Liver (tissue), 9 donors: Measurements from ENCODE around the gene PPL. TPM values are rescaled to one million over a fixed set of nuclear protein-coding genes. Genes with fewer than 3 reads are reported as not detected.

ENCODE experiments used
- DNase-seq: peaks from one replicate; pipeline ENCODE4 v3.0.0-alpha.2; 2017; ENCODE audit warnings: low spot score
- H3K27ac ChIP-seq, 2 donors: one replicate each; pipeline ENCODE4 v1.7.0; 2013; ENCODE audit warnings: inconsistent platforms in 2 of 2, low read length in 2 of 2, control low read depth in 1 of 2, low read depth in 1 of 2, mild to moderate bottlenecking in 1 of 2
- H3K27me3 ChIP-seq, 4 donors: one replicate each; pipeline versions ENCODE4 v1.6.1 to v1.7.0; 2013; ENCODE audit warnings: low read length in 3 of 4, inconsistent platforms in 1 of 4, mild to moderate bottlenecking in 1 of 4, moderate library complexity in 1 of 4; ENCODE audit not compliant: control insufficient read depth in 4 of 4, insufficient read depth in 4 of 4
- H3K36me3 ChIP-seq, 4 donors: one replicate each; pipeline versions ENCODE4 v1.6.1 to v1.7.0; 2013; ENCODE audit warnings: low read length in 3 of 4, mild to moderate bottlenecking in 3 of 4, low read depth in 1 of 4, moderate library complexity in 1 of 4; ENCODE audit not compliant: control insufficient read depth in 4 of 4, insufficient read depth in 3 of 4
- H3K4me1 ChIP-seq, 4 donors: one replicate each; pipeline versions ENCODE4 v1.6.1 to v1.7.0; 2013; ENCODE audit warnings: low read length in 3 of 4, mild to moderate bottlenecking in 3 of 4, moderate library complexity in 1 of 4; ENCODE audit not compliant: control insufficient read depth in 4 of 4, insufficient read depth in 4 of 4
- H3K4me3 ChIP-seq, 3 donors: one replicate each; pipeline versions ENCODE4 v1.6.1 to v1.7.0; 2013; ENCODE audit warnings: low read length in 3 of 3, control low read depth in 1 of 3, low read depth in 1 of 3, mild to moderate bottlenecking in 1 of 3
- H3K9ac ChIP-seq, 2 donors: one replicate each; pipeline ENCODE4 v1.7.0; 2013; ENCODE audit warnings: low read length in 2 of 2, mild to moderate bottlenecking in 2 of 2, moderate library complexity in 2 of 2, control low read depth in 1 of 2, low read depth in 1 of 2
- H3K9me3 ChIP-seq, 4 donors: one replicate each; pipeline versions ENCODE4 v1.6.1 to v1.7.0; 2013; ENCODE audit warnings: low read length in 3 of 4; ENCODE audit not compliant: control insufficient read depth in 4 of 4
- ATF3 ChIP-seq: IDR thresholded peaks from 2 replicates; pipeline ENCODE4 v1.6.1; 2016; ENCODE audit warnings: antibody characterized with exemption
- EGR1 ChIP-seq, 2 donors: IDR thresholded peaks; 2 replicates each; pipeline ENCODE4 v1.6.1; 2016 to 2018; ENCODE audit warnings: antibody characterized with exemption in 2 of 2, low read depth in 2 of 2
- FOXA1 ChIP-seq: IDR thresholded peaks from 2 replicates; pipeline ENCODE4 v1.6.1; 2016; ENCODE audit warnings: antibody characterized with exemption
- GABPA ChIP-seq, 2 donors: IDR thresholded peaks in 1 of 2; conservative IDR thresholded peaks in 1 of 2; 2 replicates each; pipeline ENCODE4 v1.6.1; 2016; ENCODE audit warnings: antibody characterized with exemption in 2 of 2, mild to moderate bottlenecking in 1 of 2, moderate library complexity in 1 of 2
- HNF4A ChIP-seq, 2 donors: conservative IDR thresholded peaks; 2 replicates each; pipeline ENCODE4 v1.6.1; 2016; ENCODE audit warnings: antibody characterized with exemption in 2 of 2, mild to moderate bottlenecking in 2 of 2
- HNF4G ChIP-seq: IDR thresholded peaks from 2 replicates; pipeline ENCODE4 v1.6.1; 2016; ENCODE audit warnings: antibody characterized with exemption
- JUND ChIP-seq, 2 donors: IDR thresholded peaks; 2 replicates each; pipeline ENCODE4 v1.6.1; 2016; ENCODE audit warnings: antibody characterized with exemption in 2 of 2
- NR2F2 ChIP-seq: IDR thresholded peaks from 2 replicates; pipeline ENCODE4 v1.6.1; 2016; ENCODE audit warnings: antibody characterized with exemption
- RAD21 ChIP-seq, 2 donors: IDR thresholded peaks; 2 replicates each; pipeline ENCODE4 v1.6.1; 2016; ENCODE audit warnings: antibody characterized with exemption in 2 of 2, mild to moderate bottlenecking in 2 of 2
- RXRA ChIP-seq, 2 donors: IDR thresholded peaks; 2 replicates each; pipeline ENCODE4 v1.6.1; 2017 to 2018; ENCODE audit warnings: antibody characterized with exemption in 2 of 2, mild to moderate bottlenecking in 1 of 2
- SP1 ChIP-seq: IDR thresholded peaks from 2 replicates; pipeline ENCODE4 v1.6.1; 2018; ENCODE audit warnings: antibody characterized with exemption, mild to moderate bottlenecking
- TAF1 ChIP-seq: conservative IDR thresholded peaks from 2 replicates; pipeline ENCODE4 v1.6.1; 2016; ENCODE audit warnings: antibody characterized with exemption, mild to moderate bottlenecking
- YY1 ChIP-seq: IDR thresholded peaks from 2 replicates; pipeline ENCODE4 v1.6.1; 2016; ENCODE audit warnings: antibody characterized with exemption, mild to moderate bottlenecking
- whole genome bisulfite sequencing: extraction: QIAGEN DNeasy Blood & Tissue Kit; methylation state at CpG from one replicate; pipeline ENCODE4 v1.1.7; 2013; 5-methylcytosine and 5-hydroxymethylcytosine counted together
- polyA plus RNA-seq, 2 donors: library from polyadenylated mRNA; stranded (reverse) in 1 of 2; unstranded in 1 of 2; fragments of 200-250 nt in 1 of 2; fragments of >200 nt in 1 of 2; fragmentation: Nextera tagmentation in 1 of 2; extraction: Ambion mirVana in 1 of 2; gene quantifications; one replicate each; pipeline versions ENCODE4 v1.2.1 to v1.2.3, GENCODE V29; 2013 to 2015
- total RNA-seq, 2 donors: library from RNA; depleted of rRNA; stranded (reverse); fragments of >200 nt; gene quantifications; one replicate each; pipeline ENCODE4 v1.2.3, GENCODE V29; 2014
- TF ChIP-seq, protein P1 (sequence below): IDR thresholded peaks from 2 replicates; pipeline ENCODE4 v1.6.1; 2016; ENCODE audit warnings: antibody characterized with exemption
- TF ChIP-seq, protein P2 (sequence below): IDR thresholded peaks from 2 replicates; pipeline ENCODE4 v1.6.1; 2016; ENCODE audit warnings: antibody characterized with exemption
- TF ChIP-seq, protein P3 (sequence below): IDR thresholded peaks from 2 replicates; pipeline ENCODE4 v1.6.1; 2016; ENCODE audit warnings: antibody characterized with exemption, mild to moderate bottlenecking
- donor health status: healthy.
- donor health status: healthy.
- donor health status: healthy.
- donor health status: healthy.
- donor health status: healthy.

PPL gene
- total and polyA plus RNA-seq, 4 donors, result 2.1 to 26.0 (median 6.1) TPM

DNA sequence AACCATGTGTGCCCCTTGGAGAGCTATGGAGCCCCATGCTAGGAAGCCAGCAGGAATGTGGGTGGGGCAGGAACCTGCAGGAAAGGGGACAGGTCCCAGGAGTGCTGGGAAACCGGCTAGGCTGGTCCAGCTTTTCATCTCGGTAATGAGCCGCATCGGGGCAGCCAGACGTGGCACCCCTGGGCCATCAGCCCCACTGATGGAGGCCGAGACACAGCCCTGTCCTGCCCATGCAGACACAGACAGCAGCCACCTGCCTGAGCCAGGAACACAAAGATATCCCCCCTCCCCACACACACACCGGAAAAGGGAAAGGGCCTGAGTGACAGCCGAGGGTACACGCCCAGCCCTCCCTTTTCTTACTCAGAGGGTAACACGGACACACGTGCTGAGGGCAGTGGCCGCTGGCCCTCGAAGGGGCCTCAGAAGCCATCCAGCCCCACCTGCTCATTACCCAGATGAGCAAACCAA, 18.1 kb downstream of the PPL start (continued):
- TF ChIP-seq HNF4A (conservative IDR thresholded peaks at IDR 0.05) (no peak), EGR1 (IDR thresholded peaks at IDR 0.05; ENCODE audit: low read depth in 2 of 2) (no peak), RAD21 (IDR thresholded peaks at IDR 0.05) (no peak), HNF4G (no peak), ATF3 (no peak), RXRA (IDR thresholded peaks at IDR 0.05) (no peak), YY1 (no peak), TAF1 (no peak), FOXA1 (no peak), NR2F2 (no peak)

DNA sequence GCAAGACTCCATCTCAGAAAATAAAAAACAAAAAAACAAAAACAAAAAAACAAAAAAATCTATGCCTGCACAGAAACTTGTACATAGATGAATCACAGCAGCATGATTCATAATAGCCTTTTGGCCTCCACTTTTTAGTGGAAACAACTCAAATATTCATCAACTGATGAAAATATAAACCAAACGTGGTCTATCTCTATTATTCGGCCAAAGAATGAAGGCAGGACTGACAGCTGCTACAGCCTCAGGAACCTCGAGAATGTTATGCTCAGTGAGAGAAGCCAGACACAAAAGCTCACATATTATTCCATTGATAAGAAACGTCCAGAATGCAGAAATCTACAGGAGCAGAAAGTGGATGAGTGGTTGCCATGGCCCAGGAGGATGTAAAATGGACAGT, 19.8 kb downstream of the PPL start:
- DNase-seq, result no peak
- no peak for TF ChIP-seq YY1
- no peak for TF ChIP-seq FOXA1
- no peak for TF ChIP-seq EGR1 (IDR thresholded peaks at IDR 0.05; ENCODE audit: low read depth in 2 of 2)
- TF ChIP-seq, protein P1, sequence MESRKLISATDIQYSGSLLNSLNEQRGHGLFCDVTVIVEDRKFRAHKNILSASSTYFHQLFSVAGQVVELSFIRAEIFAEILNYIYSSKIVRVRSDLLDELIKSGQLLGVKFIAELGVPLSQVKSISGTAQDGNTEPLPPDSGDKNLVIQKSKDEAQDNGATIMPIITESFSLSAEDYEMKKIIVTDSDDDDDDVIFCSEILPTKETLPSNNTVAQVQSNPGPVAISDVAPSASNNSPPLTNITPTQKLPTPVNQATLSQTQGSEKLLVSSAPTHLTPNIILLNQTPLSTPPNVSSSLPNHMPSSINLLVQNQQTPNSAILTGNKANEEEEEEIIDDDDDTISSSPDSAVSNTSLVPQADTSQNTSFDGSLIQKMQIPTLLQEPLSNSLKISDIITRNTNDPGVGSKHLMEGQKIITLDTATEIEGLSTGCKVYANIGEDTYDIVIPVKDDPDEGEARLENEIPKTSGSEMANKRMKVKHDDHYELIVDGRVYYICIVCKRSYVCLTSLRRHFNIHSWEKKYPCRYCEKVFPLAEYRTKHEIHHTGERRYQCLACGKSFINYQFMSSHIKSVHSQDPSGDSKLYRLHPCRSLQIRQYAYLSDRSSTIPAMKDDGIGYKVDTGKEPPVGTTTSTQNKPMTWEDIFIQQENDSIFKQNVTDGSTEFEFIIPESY, result no peak
- TF ChIP-seq TAF1, result no peak
- TF ChIP-seq, protein P2, sequence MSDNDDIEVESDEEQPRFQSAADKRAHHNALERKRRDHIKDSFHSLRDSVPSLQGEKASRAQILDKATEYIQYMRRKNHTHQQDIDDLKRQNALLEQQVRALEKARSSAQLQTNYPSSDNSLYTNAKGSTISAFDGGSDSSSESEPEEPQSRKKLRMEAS, result no peak
- no peak for TF ChIP-seq HNF4A (conservative IDR thresholded peaks at IDR 0.05)
- TF ChIP-seq HNF4G, result no peak
- TF ChIP-seq RAD21 (IDR thresholded peaks at IDR 0.05), result no peak
- no peak for TF ChIP-seq JUND (IDR thresholded peaks at IDR 0.05)
- WGBS, result 64% methylated on average over 4 of the region's 4 CpGs
- Histone ChIP-seq H3K9me3 (no peaks in the 10 kb centered on the region), H3K4me3 (no peak overlapping the region), H3K27me3 (no peaks in the 10 kb centered on the region), H3K9ac (no peak overlapping the region), H3K4me1 (peaks cover 2 to 17% (median 10%) of the 10 kb centered on the region in 4 donors), H3K27ac (no peak overlapping the region), H3K36me3 (peaks cover 0 to 1% (median 0%) of the 10 kb centered on the region in 4 donors)

DNA sequence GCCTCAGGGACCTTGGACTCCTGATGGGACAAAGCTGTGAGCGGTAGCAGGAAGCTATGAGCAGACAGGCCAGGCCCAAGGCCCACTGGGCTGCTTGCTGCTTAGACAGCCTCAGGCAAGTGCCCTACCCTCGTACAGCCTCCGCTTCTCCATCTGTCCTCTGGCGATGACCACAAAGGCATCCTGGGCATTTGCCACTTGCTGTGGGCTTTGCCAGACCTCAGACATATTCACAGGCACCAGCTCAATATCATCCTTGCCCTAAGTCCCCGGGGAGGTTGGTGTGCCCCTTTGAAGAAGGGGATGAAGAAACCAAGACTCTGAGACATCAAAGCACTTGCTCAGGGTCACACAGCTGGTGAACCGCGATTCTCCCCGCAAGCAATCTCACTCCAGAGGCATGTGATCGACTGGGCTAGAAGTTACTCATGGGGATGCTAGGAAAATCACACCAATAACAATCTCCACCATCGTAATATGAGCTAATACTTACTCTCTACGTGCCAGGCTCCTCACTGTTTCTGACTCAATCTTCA, 21.7 kb downstream of the PPL start:
- Histone ChIP-seq H3K9ac (no peak overlapping the region), H3K4me1 (peaks cover 4 to 28% (median 16%) of the 10 kb centered on the region in 4 donors), H3K4me3 (no peak overlapping the region), H3K36me3 (no peaks in the 10 kb centered on the region), H3K9me3 (no peaks in the 10 kb centered on the region), H3K27ac (no peak overlapping the region), H3K27me3 (no peaks in the 10 kb centered on the region)
- no peak for DNase-seq
- 88% methylated on average over 11 of the region's 11 CpGs for WGBS
- TF ChIP-seq, protein P3, sequence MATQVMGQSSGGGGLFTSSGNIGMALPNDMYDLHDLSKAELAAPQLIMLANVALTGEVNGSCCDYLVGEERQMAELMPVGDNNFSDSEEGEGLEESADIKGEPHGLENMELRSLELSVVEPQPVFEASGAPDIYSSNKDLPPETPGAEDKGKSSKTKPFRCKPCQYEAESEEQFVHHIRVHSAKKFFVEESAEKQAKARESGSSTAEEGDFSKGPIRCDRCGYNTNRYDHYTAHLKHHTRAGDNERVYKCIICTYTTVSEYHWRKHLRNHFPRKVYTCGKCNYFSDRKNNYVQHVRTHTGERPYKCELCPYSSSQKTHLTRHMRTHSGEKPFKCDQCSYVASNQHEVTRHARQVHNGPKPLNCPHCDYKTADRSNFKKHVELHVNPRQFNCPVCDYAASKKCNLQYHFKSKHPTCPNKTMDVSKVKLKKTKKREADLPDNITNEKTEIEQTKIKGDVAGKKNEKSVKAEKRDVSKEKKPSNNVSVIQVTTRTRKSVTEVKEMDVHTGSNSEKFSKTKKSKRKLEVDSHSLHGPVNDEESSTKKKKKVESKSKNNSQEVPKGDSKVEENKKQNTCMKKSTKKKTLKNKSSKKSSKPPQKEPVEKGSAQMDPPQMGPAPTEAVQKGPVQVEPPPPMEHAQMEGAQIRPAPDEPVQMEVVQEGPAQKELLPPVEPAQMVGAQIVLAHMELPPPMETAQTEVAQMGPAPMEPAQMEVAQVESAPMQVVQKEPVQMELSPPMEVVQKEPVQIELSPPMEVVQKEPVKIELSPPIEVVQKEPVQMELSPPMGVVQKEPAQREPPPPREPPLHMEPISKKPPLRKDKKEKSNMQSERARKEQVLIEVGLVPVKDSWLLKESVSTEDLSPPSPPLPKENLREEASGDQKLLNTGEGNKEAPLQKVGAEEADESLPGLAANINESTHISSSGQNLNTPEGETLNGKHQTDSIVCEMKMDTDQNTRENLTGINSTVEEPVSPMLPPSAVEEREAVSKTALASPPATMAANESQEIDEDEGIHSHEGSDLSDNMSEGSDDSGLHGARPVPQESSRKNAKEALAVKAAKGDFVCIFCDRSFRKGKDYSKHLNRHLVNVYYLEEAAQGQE, result no peak
- no peak for TF ChIP-seq ATF3
- TF ChIP-seq RXRA (IDR thresholded peaks at IDR 0.05), result no peak
- no peak for TF ChIP-seq NR2F2
- no peak for TF ChIP-seq GABPA (IDR thresholded peaks at IDR 0.05 in 1 of 2, conservative IDR thresholded peaks at IDR 0.05 in 1 of 2)
- TF ChIP-seq, protein P1, result no peak
- TF ChIP-seq SP1, result no peak
- no peak for TF ChIP-seq EGR1 (IDR thresholded peaks at IDR 0.05; ENCODE audit: low read depth in 2 of 2)
- no peak for TF ChIP-seq FOXA1
- no peak for TF ChIP-seq HNF4A (conservative IDR thresholded peaks at IDR 0.05)
